H1 (cell line): Measurements from ENCODE around the gene LGALS1. TPM values are rescaled to one million over a fixed set of nuclear protein-coding genes. Genes with fewer than 3 reads are reported as not detected.

Experiments used
- CTCF ChIA-PET: fragments of 300-600 bp; sonication (Branson Sonifier 250); formaldehyde crosslinking; loops from one replicate; lab custom pipeline; 2021; ENCODE audit not compliant: partially characterized antibody; lab: Charles Lee
- POLR2A ChIA-PET: fragments of 300-600 bp; sonication (Branson Sonifier 250); formaldehyde crosslinking; loops from one replicate; lab custom pipeline; 2021; ENCODE audit warnings: inconsistent platforms; ENCODE audit not compliant: partially characterized antibody; lab: Charles Lee
- DNase-seq, 2 experiments: peaks; one replicate each; pipeline versions ENCODE4 v3.0.0 to v3.0.0-alpha.2; 2010 to 2022; ENCODE audit warnings: low spot score in 2 of 2, low read depth in 1 of 2, mixed read lengths in 1 of 2
- FAIRE-seq: peaks from 2 replicates; lab custom pipeline; 2011; peaks lifted over from hg19 to GRCh38; lab: Jason Lieb, UNC
- H2AFZ ChIP-seq: 2 replicates; pipeline ENCODE4 v1.8.1; 2012; ENCODE audit warnings: low read length, inconsistent platforms
- H2AK5ac ChIP-seq: 2 replicates; pipeline ENCODE4 v1.6.1; 2013; ENCODE audit warnings: low read depth, low read length
- H2BK120ac ChIP-seq: replicated peaks from 2 replicates; pipeline ENCODE3; 2013; ENCODE audit warnings: low read depth, low read length, inconsistent platforms
- H2BK12ac ChIP-seq: 2 replicates; pipeline ENCODE4 v1.6.1; 2013; ENCODE audit warnings: low read depth, low read length
- H2BK15ac ChIP-seq: 2 replicates; pipeline ENCODE4 v1.6.1; 2013; ENCODE audit warnings: low read length
- H2BK20ac ChIP-seq: 2 replicates; pipeline ENCODE4 v1.6.1; 2013; ENCODE audit warnings: low read length
- H2BK5ac ChIP-seq: 2 replicates; pipeline ENCODE4 v1.6.1; 2013; ENCODE audit warnings: low read depth, low read length
- H3K14ac ChIP-seq: 2 replicates; pipeline ENCODE4 v1.6.1; 2013; ENCODE audit warnings: inconsistent platforms; ENCODE audit not compliant: insufficient read length
- H3K18ac ChIP-seq: 2 replicates; pipeline ENCODE4 v1.6.1; 2013; ENCODE audit warnings: low read length; ENCODE audit errors: extremely low read depth
- H3K23ac ChIP-seq: 2 replicates; pipeline ENCODE4 v1.6.1; 2013; ENCODE audit warnings: inconsistent platforms; ENCODE audit not compliant: insufficient read length
- H3K23me2 ChIP-seq: 2 replicates; pipeline ENCODE4 v1.6.1; 2013; ENCODE audit warnings: low read depth, low read length
- H3K27ac ChIP-seq: 2 replicates; pipeline ENCODE4 v1.6.1; 2011; ENCODE audit warnings: low read depth, low read length, inconsistent platforms
- H3K27me3 ChIP-seq, 4 experiments: replicated peaks in 1 of 4; 1 replicate in 1 of 4; 2 replicates in 3 of 4; pipeline versions ENCODE4 v1.6.1 to v1.8.1; 2011 to 2013; ENCODE audit warnings: low read length in 3 of 4, mild to moderate bottlenecking in 3 of 4, inconsistent platforms in 2 of 4, mixed read lengths in 2 of 4, moderate library complexity in 1 of 4; ENCODE audit not compliant: control insufficient read depth in 3 of 4, insufficient read depth in 3 of 4; ENCODE audit errors: extremely low read depth in 1 of 4
- H3K36me3 ChIP-seq, 4 experiments: 2 replicates each; pipeline versions ENCODE4 v1.6.1 to v1.8.1; 2011 to 2013; ENCODE audit warnings: mild to moderate bottlenecking in 4 of 4, low read length in 3 of 4, moderate library complexity in 2 of 4, control low read depth in 1 of 4, inconsistent platforms in 1 of 4; ENCODE audit not compliant: insufficient read depth in 4 of 4, control insufficient read depth in 2 of 4
- H3K4ac ChIP-seq: replicated peaks from 2 replicates; pipeline ENCODE3; 2013; ENCODE audit warnings: low read length, low read depth, mixed read lengths, inconsistent platforms; ENCODE audit not compliant: insufficient read length
- H3K4me1 ChIP-seq, 4 experiments: replicated peaks in 1 of 4; 1 replicate in 1 of 4; 2 replicates in 3 of 4; pipeline versions ENCODE4 v1.6.1 to v1.8.1; 2011 to 2013; ENCODE audit warnings: low read length in 3 of 4, inconsistent platforms in 2 of 4, mixed read lengths in 1 of 4; ENCODE audit not compliant: insufficient read depth in 4 of 4, control insufficient read depth in 3 of 4
- H3K4me2 ChIP-seq, 2 experiments: 2 replicates each; pipeline versions ENCODE4 v1.6.1 to v1.8.1; 2011 to 2013; ENCODE audit warnings: low read depth in 2 of 2, low read length in 2 of 2, control low read depth in 1 of 2, inconsistent platforms in 1 of 2, mild to moderate bottlenecking in 1 of 2; ENCODE audit not compliant: insufficient read depth in 1 of 2
- H3K4me3 ChIP-seq, 4 experiments: fragments of 200-600, 300-600 bp in 1 of 4; sonication (generic), shearing (Covaris generic), sonication (Bioruptor Twin) in 1 of 4; 2 replicates each; pipeline versions ENCODE4 v1.5.1 to v1.8.1; 2011 to 2016; ENCODE audit warnings: low read length in 4 of 4, low read depth in 3 of 4, control low read depth in 2 of 4, inconsistent platforms in 2 of 4, mild to moderate bottlenecking in 2 of 4, mixed read lengths in 1 of 4, moderate library complexity in 1 of 4; ENCODE audit not compliant: insufficient read depth in 2 of 4; ENCODE audit errors: extremely low read depth in 1 of 4
- H3K56ac ChIP-seq: replicated peaks from 2 replicates; pipeline ENCODE3; 2013; ENCODE audit warnings: low read depth, mild to moderate bottlenecking, mixed read lengths, low read length, inconsistent platforms; ENCODE audit not compliant: insufficient read length
- H3K79me1 ChIP-seq: 2 replicates; pipeline ENCODE4 v1.6.1; 2013; ENCODE audit warnings: low read depth, low read length, control low read depth
- H3K79me2 ChIP-seq, 2 experiments: 2 replicates each; pipeline versions ENCODE4 v1.6.1 to v1.8.1; 2012 to 2013; ENCODE audit warnings: low read length in 2 of 2, mild to moderate bottlenecking in 2 of 2, inconsistent platforms in 1 of 2; ENCODE audit not compliant: insufficient read depth in 2 of 2, control insufficient read depth in 1 of 2
- H3K9ac ChIP-seq, 4 experiments: replicated peaks in 1 of 4; 1 replicate in 1 of 4; 2 replicates in 3 of 4; pipeline versions ENCODE4 v1.6.1 to v1.8.1; 2011 to 2013; ENCODE audit warnings: low read depth in 3 of 4, low read length in 3 of 4, control low read depth in 2 of 4, mild to moderate bottlenecking in 2 of 4, moderate library complexity in 2 of 4, inconsistent platforms in 1 of 4; ENCODE audit errors: extremely low read depth in 1 of 4
- H3K9me3 ChIP-seq, 2 experiments: 2 replicates each; pipeline versions ENCODE4 v1.6.1 to v1.8.1; 2012 to 2013; ENCODE audit warnings: mild to moderate bottlenecking in 2 of 2, moderate library complexity in 2 of 2, control low read depth in 1 of 2, inconsistent platforms in 1 of 2, low read depth in 1 of 2, low read length in 1 of 2, mixed read lengths in 1 of 2; ENCODE audit not compliant: insufficient read depth in 2 of 2
- H4K20me1 ChIP-seq, 2 experiments: replicated peaks in 1 of 2; 2 replicates each; pipeline versions ENCODE3 to v1.8.1; 2011 to 2013; ENCODE audit warnings: inconsistent platforms in 2 of 2, low read length in 2 of 2, mild to moderate bottlenecking in 1 of 2; ENCODE audit not compliant: insufficient read depth in 2 of 2, control insufficient read depth in 1 of 2
- H4K5ac ChIP-seq: 2 replicates; pipeline ENCODE4 v1.6.1; 2013; ENCODE audit warnings: low read length, low read depth, mixed read lengths, inconsistent platforms; ENCODE audit not compliant: insufficient read length
- H4K8ac ChIP-seq: 2 replicates; pipeline ENCODE4 v1.8.0; 2013; ENCODE audit warnings: mild to moderate bottlenecking, moderate library complexity, low read length, inconsistent platforms; ENCODE audit not compliant: insufficient read depth; ENCODE audit errors: extremely low read depth
- H4K91ac ChIP-seq: replicated peaks from 2 replicates; pipeline ENCODE3; 2013; ENCODE audit warnings: low read length, mixed read lengths, inconsistent platforms; ENCODE audit not compliant: insufficient read length
- ATF2 ChIP-seq: IDR thresholded peaks from 2 replicates; pipeline ENCODE4 v1.6.1; 2012; ENCODE audit warnings: low read length, inconsistent platforms
- KDM5A ChIP-seq: fragments of 200-600 bp; IDR thresholded peaks from 2 replicates; pipeline ENCODE4 v1.7.1; 2012; ENCODE audit warnings: mild to moderate bottlenecking, low read length, inconsistent platforms, mixed read lengths
- MAX ChIP-seq: IDR thresholded peaks from 2 replicates; pipeline ENCODE4 v1.6.1; 2012; ENCODE audit warnings: inconsistent platforms
- NANOG ChIP-seq: IDR thresholded peaks from 2 replicates; pipeline ENCODE4 v1.6.1; 2011; ENCODE audit warnings: low read length, low read depth, mild to moderate bottlenecking, inconsistent platforms; ENCODE audit not compliant: insufficient read depth, poor library complexity, severe bottlenecking
- PHF8 ChIP-seq: fragments of 200-600 bp; sonication (generic); conservative IDR thresholded peaks from 2 replicates; pipeline ENCODE4 v1.7.1; 2012; ENCODE audit warnings: low read depth, mild to moderate bottlenecking, inconsistent platforms, low read length, moderate library complexity
- POU5F1 ChIP-seq: IDR thresholded peaks from 2 replicates; pipeline ENCODE4 v1.6.1; 2011; ENCODE audit warnings: low read depth, mild to moderate bottlenecking, low read length, moderate library complexity
- RXRA ChIP-seq: IDR thresholded peaks from 2 replicates; pipeline ENCODE4 v1.6.1; 2011; ENCODE audit warnings: low read depth, mild to moderate bottlenecking, low read length, moderate library complexity; ENCODE audit not compliant: insufficient read depth
- SP2 ChIP-seq: IDR thresholded peaks from 2 replicates; pipeline ENCODE4 v1.6.1; 2012; ENCODE audit warnings: mild to moderate bottlenecking, low read length, inconsistent platforms
- SUZ12 ChIP-seq: fragments of 200-600 bp; sonication (generic); IDR thresholded peaks from 2 replicates; pipeline ENCODE4 v1.6.1; 2012; ENCODE audit warnings: mild to moderate bottlenecking, inconsistent platforms, low read length, moderate library complexity, mixed read lengths
- TAF7 ChIP-seq: optimal IDR thresholded peaks from 2 replicates; pipeline ENCODE3; 2011; ENCODE audit warnings: low read depth, mild to moderate bottlenecking, inconsistent platforms, low read length, moderate library complexity, borderline replicate concordance
- WGBS, 2 experiments: shearing (Covaris generic) in 1 of 2; methylation state at CpG; one replicate each; pipeline versions ENCODE4 v1.1.6 to v1.1.7; 2013 to 2015; ENCODE audit warnings: low lambda C conversion rate in 2 of 2, mixed read lengths in 2 of 2, inconsistent platforms in 1 of 2, low coverage in 1 of 2, missing lambda C conversion rate in 1 of 2; ENCODE audit not compliant: insufficient replicate concordance in 2 of 2, insufficient coverage in 1 of 2, insufficient read length in 1 of 2; ENCODE audit errors: extremely low coverage in 1 of 2, missing lambda C conversion rate in 1 of 2; 5-methylcytosine and 5-hydroxymethylcytosine counted together
- polyA plus RNA-seq, 7 experiments: library from polyadenylated mRNA; depleted of rRNA in 3 of 7; stranded (reverse) in 5 of 7; unstranded in 2 of 7; fragments of >200 nt in 5 of 7; fragments of 200-250 nt in 2 of 7; gene quantifications; 1 replicate in 5 of 7; 2 replicates in 1 of 7; 4 replicates in 1 of 7; pipeline versions ENCODE4 v1.2.1 to v1.2.3, GENCODE V29; 2011 to 2013; ENCODE audit warnings: missing spikeins in 2 of 7, mixed read lengths in 2 of 7
- total RNA-seq: library from RNA; stranded (reverse); fragmentation: NEBNext Ultra II Directional; extraction: Animal tissue kit (Norgen Biotek cat#: 25700); gene quantifications from 2 replicates; pipeline ENCODE4 v1.2.1, GENCODE V29; 2021

Gene LGALS1
- total and polyA plus RNA-seq, 2 of the 8 experiments (the other 6 are each of a cell fraction or from before 2014, with no cell fraction given): 12.0 to 92.4 TPM

- no peak for FAIRE-seq
These were observed 29.2 kb downstream of the LGALS1 start for GRCh38 chr22:37704645-37705044.

More at GRCh38 chr22:37704645-37705044, 29.2 kb downstream of the LGALS1 start:
- Histone ChIP-seq H3K23me2 (no peaks in the 10 kb centered on the region), H3K14ac (no peak overlapping the region), H4K8ac (no peak overlapping the region), H2BK12ac (no peak overlapping the region), H4K20me1 (peaks cover 0 to 5% of the 10 kb centered on the region in 2 experiments), H3K23ac (no peak overlapping the region), H3K27me3 (no peaks in the 10 kb centered on the region), H3K4me1 (peaks cover 0 to 5% (median 0%) of the 10 kb centered on the region in 4 experiments; a peak in 1 of 7 replicates), H3K9me3 (no peaks in the 10 kb centered on the region; a peak in 1 of 4 replicates), H3K27ac (no peak overlapping the region), H3K18ac (no peak overlapping the region), H3K4ac (no peak overlapping the region), H3K36me3 (peaks cover 5 to 45% (median 27%) of the 10 kb centered on the region in 4 experiments; a peak in 7 of 8 replicates), H2BK5ac (no peak overlapping the region), H4K91ac (no peak overlapping the region), H3K79me2 (no peaks in the 10 kb centered on the region), H2AFZ (no peak overlapping the region), H2BK15ac (no peak overlapping the region), H3K79me1 (no peaks in the 10 kb centered on the region; the same call in 1 of the 2 replicates), H3K9ac (no peak overlapping the region), H3K4me3 (no peak overlapping the region), H2BK120ac (no peak overlapping the region), H2BK20ac (no peak overlapping the region), H3K4me2 (no peak overlapping the region), H3K56ac (no peak overlapping the region), H4K5ac (no peak overlapping the region), H2AK5ac (no peak overlapping the region)
- no peak for TF ChIP-seq SP2
- TF ChIP-seq MAX: no peak
- no peak for TF ChIP-seq TAF7
- TF ChIP-seq ATF2: no peak
- TF ChIP-seq RXRA: no peak
- no peak for TF ChIP-seq POU5F1
- no peak for TF ChIP-seq KDM5A
- no peak for TF ChIP-seq NANOG
- TF ChIP-seq PHF8: no peak
- no peak for TF ChIP-seq SUZ12
- no peak for DNase-seq
- ChIA-PET POLR2A (interaction anchor here (0.7 to 0.9 kb wide), 5 partner anchors 10 to 262 kb away, joined by 3 to 4 read pairs (median 3); no protein-coding TSS in a partner anchor), CTCF (interaction anchor here (0.7 kb wide), 3 partner anchors 61 to 984 kb away, joined by 3 read pairs; no protein-coding TSS in a partner anchor)
- 100% methylated on average over 3 of the region's 3 CpGs; no CpG with 5 or more reads in 1 of the 2 experiments for WGBS, 2 experiments
